ENCODE data around the gene TNRC18.

DNA sequence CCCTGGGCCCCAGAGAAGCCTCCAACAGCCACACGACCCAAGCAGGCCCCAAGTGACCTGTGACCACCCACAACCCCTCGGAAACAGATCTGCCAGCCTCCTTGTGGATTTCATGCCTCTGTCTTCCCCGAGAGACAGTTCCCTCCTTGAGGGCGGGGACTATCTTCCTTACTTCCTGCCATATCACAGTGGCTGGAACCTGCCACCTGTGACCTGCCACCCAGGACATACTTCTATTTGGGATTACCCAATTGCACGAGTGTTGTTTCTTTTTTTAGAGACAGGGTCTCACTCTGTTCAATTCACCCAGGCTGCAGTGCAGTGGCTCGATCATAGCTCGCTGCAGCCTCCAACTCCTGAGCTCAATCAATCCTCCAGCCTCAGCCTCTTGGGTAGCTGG is 25.9 kb downstream of the TNRC18 start:
- TF ChIP-seq, protein P1, sequence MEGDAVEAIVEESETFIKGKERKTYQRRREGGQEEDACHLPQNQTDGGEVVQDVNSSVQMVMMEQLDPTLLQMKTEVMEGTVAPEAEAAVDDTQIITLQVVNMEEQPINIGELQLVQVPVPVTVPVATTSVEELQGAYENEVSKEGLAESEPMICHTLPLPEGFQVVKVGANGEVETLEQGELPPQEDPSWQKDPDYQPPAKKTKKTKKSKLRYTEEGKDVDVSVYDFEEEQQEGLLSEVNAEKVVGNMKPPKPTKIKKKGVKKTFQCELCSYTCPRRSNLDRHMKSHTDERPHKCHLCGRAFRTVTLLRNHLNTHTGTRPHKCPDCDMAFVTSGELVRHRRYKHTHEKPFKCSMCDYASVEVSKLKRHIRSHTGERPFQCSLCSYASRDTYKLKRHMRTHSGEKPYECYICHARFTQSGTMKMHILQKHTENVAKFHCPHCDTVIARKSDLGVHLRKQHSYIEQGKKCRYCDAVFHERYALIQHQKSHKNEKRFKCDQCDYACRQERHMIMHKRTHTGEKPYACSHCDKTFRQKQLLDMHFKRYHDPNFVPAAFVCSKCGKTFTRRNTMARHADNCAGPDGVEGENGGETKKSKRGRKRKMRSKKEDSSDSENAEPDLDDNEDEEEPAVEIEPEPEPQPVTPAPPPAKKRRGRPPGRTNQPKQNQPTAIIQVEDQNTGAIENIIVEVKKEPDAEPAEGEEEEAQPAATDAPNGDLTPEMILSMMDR (IDR thresholded peaks at IDR 0.05; ENCODE audit: insufficient read depth, low read length, poor library complexity, severe bottlenecking) = no peak
- TF ChIP-seq EZH2phosphoT487 (conservative IDR thresholded peaks at IDR 0.05; ENCODE audit: low read length) = no peak

Measured in SU-DHL-6 (cell line).